B cell (primary cell): ENCODE data around the gene ASB2. TPM values are rescaled to one million over a fixed set of nuclear protein-coding genes. Genes with fewer than 3 reads are reported as not detected.

Experiments
- ATAC-seq: fragments of 200-7000 bp; cut with Tn5 transposase; one replicate; pipeline ENCODE4 v1.10.0; 2021; ENCODE audit warnings: low read depth, mild to moderate bottlenecking, moderate number of reproducible peaks, moderate library complexity
- CTCF ChIA-PET: fragments of 350-600 bp; sonication (Branson Sonifier 250); formaldehyde crosslinking; loops from one replicate; lab custom pipeline; 2021; ENCODE audit warnings: antibody characterized with exemption, inconsistent platforms; lab: Charles Lee
- POLR2A ChIA-PET: fragments of 350-600 bp; sonication (Branson Sonifier 250); formaldehyde crosslinking; loops from one replicate; lab custom pipeline; 2021; ENCODE audit warnings: antibody characterized with exemption; lab: Charles Lee
- DNase-seq: peaks from one replicate; pipeline ENCODE4 v3.0.0; 2013
- H2AFZ ChIP-seq: 2 replicates; pipeline ENCODE4 v1.6.1; 2012; ENCODE audit warnings: mild to moderate bottlenecking, low read depth, low read length; ENCODE audit not compliant: insufficient read depth, poor library complexity, severe bottlenecking
- H3K27ac ChIP-seq, 2 donors: 1 replicate in 1 of 2; 2 replicates in 1 of 2; pipeline ENCODE4 v1.5.1; 2012 to 2013; ENCODE audit warnings: low read length in 2 of 2, mild to moderate bottlenecking in 2 of 2, moderate library complexity in 1 of 2
- H3K27me3 ChIP-seq, 4 experiments: fragments of 200-600 bp in 1 of 4; sonication (generic) in 1 of 4; replicated peaks in 1 of 4; 1 replicate in 2 of 4; 2 replicates in 2 of 4; pipeline versions ENCODE4 v1.6.1 to v1.7.0; 2013 to 2016; ENCODE audit warnings: low read length in 3 of 4, mild to moderate bottlenecking in 2 of 4, mixed read lengths in 1 of 4, moderate library complexity in 1 of 4; ENCODE audit not compliant: insufficient read depth in 4 of 4, control insufficient read depth in 3 of 4; ENCODE audit errors: control extremely low read depth in 1 of 4
- H3K36me3 ChIP-seq, 2 experiments: replicated peaks in 1 of 2; 1 replicate in 1 of 2; 2 replicates in 1 of 2; pipeline versions ENCODE4 v1.6.1 to v1.7.1; 2013; ENCODE audit warnings: low read length in 1 of 2; ENCODE audit not compliant: insufficient read depth in 2 of 2, control insufficient read depth in 1 of 2; ENCODE audit errors: control extremely low read depth in 1 of 2, extremely low read depth in 1 of 2
- H3K4me1 ChIP-seq, 2 donors: fragments of 200-600 bp in 1 of 2; sonication (generic) in 1 of 2; 1 replicate in 1 of 2; 2 replicates in 1 of 2; pipeline versions ENCODE4 v1.5.1 to v1.6.1; 2013 to 2017; ENCODE audit warnings: low read length in 2 of 2; ENCODE audit not compliant: control insufficient read depth in 2 of 2, insufficient read depth in 2 of 2
- H3K4me2 ChIP-seq: replicated peaks from 2 replicates; pipeline ENCODE3; 2012; ENCODE audit warnings: mild to moderate bottlenecking, low read depth, low read length; ENCODE audit not compliant: poor library complexity, severe bottlenecking
- H3K4me3 ChIP-seq, 5 experiments: fragments of 200-600 bp in 1 of 5; sonication (generic) in 1 of 5; 1 replicate in 3 of 5; 2 replicates in 2 of 5; pipeline versions ENCODE4 v1.5.1 to v1.7.0; 2011 to 2016; ENCODE audit warnings: low read length in 4 of 5, mild to moderate bottlenecking in 4 of 5, low read depth in 2 of 5, control low read depth in 1 of 5, moderate library complexity in 1 of 5; ENCODE audit not compliant: insufficient read depth in 1 of 5; ENCODE audit errors: control extremely low read depth in 1 of 5, extremely low read depth in 1 of 5
- H3K79me2 ChIP-seq: fragments of 200-600 bp; sonication (generic); one replicate; pipeline ENCODE4 v1.6.0; 2016; ENCODE audit warnings: low read length; ENCODE audit not compliant: control insufficient read depth, insufficient read depth
- H3K9ac ChIP-seq: fragments of 200-600 bp; sonication (generic); 2 replicates; pipeline ENCODE4 v1.6.1; 2017; ENCODE audit warnings: mild to moderate bottlenecking, low read length, moderate library complexity
- H3K9me3 ChIP-seq, 3 donors: one replicate each; pipeline versions ENCODE4 v1.6.1 to v1.7.1; 2013; ENCODE audit warnings: low read length in 2 of 3; ENCODE audit not compliant: control insufficient read depth in 2 of 3, insufficient read depth in 1 of 3; ENCODE audit errors: control extremely low read depth in 1 of 3
- H4K20me1 ChIP-seq: 2 replicates; pipeline ENCODE4 v1.6.0; 2012; ENCODE audit warnings: mild to moderate bottlenecking, low read length; ENCODE audit not compliant: insufficient read depth, control insufficient read depth, poor library complexity, severe bottlenecking
- H3K27ac Mint-ChIP-seq: one replicate; pipeline ENCODE4 v1.8.0; 2021; ENCODE audit warnings: mixed read lengths
- H3K27me3 Mint-ChIP-seq: one replicate; pipeline ENCODE4 v1.8.0; 2021; ENCODE audit warnings: mixed read lengths
- H3K4me1 Mint-ChIP-seq: one replicate; pipeline ENCODE4 v1.8.0; 2021; ENCODE audit warnings: mixed read lengths
- H3K4me3 Mint-ChIP-seq: one replicate; pipeline ENCODE4 v1.8.0; 2021; ENCODE audit warnings: mixed read lengths
- H3K9me3 Mint-ChIP-seq: one replicate; pipeline ENCODE4 v1.8.0; 2022; ENCODE audit warnings: mixed read lengths; ENCODE audit not compliant: insufficient read depth
- CTCF ChIP-seq: fragments of 200-600 bp; IDR thresholded peaks from one replicate; pipeline ENCODE4 v1.8.0; 2022; ENCODE audit warnings: antibody characterized with exemption, mild to moderate bottlenecking
- EZH2 ChIP-seq: IDR thresholded peaks from 2 replicates; pipeline ENCODE4 v1.6.1; 2012; ENCODE audit warnings: borderline replicate concordance, low read depth, mild to moderate bottlenecking, moderate library complexity, low read length; ENCODE audit not compliant: insufficient read depth, poor library complexity, severe bottlenecking
- WGBS: methylation state at CpG from one replicate; pipeline ENCODE4 v1.1.5; 2013; ENCODE audit warnings: missing lambda C conversion rate; ENCODE audit not compliant: insufficient coverage; 5-methylcytosine and 5-hydroxymethylcytosine counted together
- intact Hi-C: fragments of 100-400 bp; cut with micrococcal nuclease; formaldehyde crosslinking; loops from one replicate; pipeline ENCODE4 v1.10.0; 2022
- polyA plus RNA-seq: library from polyadenylated mRNA; depleted of rRNA; stranded (reverse); fragments of >200 nt; gene quantifications from 2 replicates; pipeline ENCODE4 v1.2.3, GENCODE V29; 2012
- total RNA-seq, 2 donors: library from RNA; stranded (reverse); fragments of 120-200 nt in 1 of 2; gene quantifications; 1 replicate in 1 of 2; 2 replicates in 1 of 2; pipeline versions ENCODE4 v1.2.3 to v1.2.4, GENCODE V29; 2013 to 2022

Gene ASB2
- total and polyA plus RNA-seq, 2 donors (not counting 1 experiment from before 2014, with no cell fraction given) = 1.5 to 2.7 TPM

DNA sequence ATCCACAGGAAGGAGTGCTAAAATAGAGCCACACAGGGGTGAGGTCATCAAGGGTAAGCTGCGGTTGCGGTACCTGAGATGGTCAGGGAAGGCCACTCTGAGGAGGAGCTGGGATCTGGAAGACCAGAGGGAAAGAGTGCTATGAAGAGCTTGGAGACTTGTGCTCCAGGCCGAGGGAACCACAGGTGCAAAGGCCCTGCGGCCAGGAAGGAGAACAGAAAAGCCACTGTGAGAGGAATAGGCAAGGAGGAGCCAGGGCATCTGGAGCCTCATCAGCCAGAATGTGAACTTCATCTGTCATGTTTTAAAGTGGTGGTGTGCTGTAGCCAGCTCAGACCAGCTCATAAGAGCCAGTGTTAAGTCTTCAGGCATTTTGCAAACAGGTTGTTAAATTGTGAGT lies 15.3 kb upstream of the ASB2 start:
- CTCF ChIA-PET = interaction anchor here (1.0 to 3.2 kb wide), 5 partner anchors 8 to 52 kb away, joined by 3 to 10 read pairs (median 4); no protein-coding TSS in a partner anchor
- ATAC-seq = no peak
- POLR2A ChIA-PET = no interaction called here

GRCh38 chr14:93991212-93991611 lies 14.8 kb upstream of the ASB2 start:
- H3K4me3 Mint-ChIP-seq = no peak overlapping the region
- no peak overlapping the region for H3K4me3 ChIP-seq
- H3K27ac ChIP-seq = no peak overlapping the region
- POLR2A ChIA-PET = no interaction called here
- peaks cover 0 to 26% (median 5%) of the 10 kb centered on the region in 4 experiments for H3K27me3 ChIP-seq
- no peak overlapping the region for H2AFZ ChIP-seq
- H3K9ac ChIP-seq = no peak overlapping the region
- TF ChIP-seq EZH2 = no peak
- TF ChIP-seq CTCF = no peak
- WGBS = 89% methylated on average over 9 of the region's 10 CpGs
- no peaks in the 10 kb centered on the region for H3K79me2 ChIP-seq
- H3K9me3 ChIP-seq = peaks cover 0 to 5% (median 0%) of the 10 kb centered on the region in 3 donors
- H3K4me1 ChIP-seq = no peaks in the 10 kb centered on the region
- H3K27ac Mint-ChIP-seq = no peak overlapping the region
- CTCF ChIA-PET = interaction anchor here (1.0 to 3.2 kb wide), 5 partner anchors 8 to 54 kb away, joined by 3 to 10 read pairs (median 4); no protein-coding TSS in a partner anchor
- peaks cover 3% of the 10 kb centered on the region for H3K4me1 Mint-ChIP-seq
- intact Hi-C loops = no loop called here
- no peak overlapping the region for H3K4me2 ChIP-seq
- H3K36me3 ChIP-seq = no peaks in the 10 kb centered on the region
- H4K20me1 ChIP-seq = no peaks in the 10 kb centered on the region
- H3K9me3 Mint-ChIP-seq = no peaks in the 10 kb centered on the region
- H3K27me3 Mint-ChIP-seq = peaks cover 20% of the 10 kb centered on the region
- ATAC-seq (no peak), DNase-seq (no peak)

More for the DNA sequence above, 15.3 kb upstream of the ASB2 start:
- H3K9me3 Mint-ChIP-seq = no peaks in the 10 kb centered on the region
- TF ChIP-seq CTCF = no peak
- no peak for TF ChIP-seq EZH2
- Histone ChIP-seq H3K79me2 (no peaks in the 10 kb centered on the region), H3K9ac (no peak overlapping the region), H3K4me2 (no peak overlapping the region), H3K36me3 (no peaks in the 10 kb centered on the region), H3K4me3 (no peak overlapping the region), H3K27ac (no peak overlapping the region), H3K27me3 (peaks cover 0 to 23% (median 5%) of the 10 kb centered on the region in 4 experiments), H2AFZ (no peak overlapping the region), H3K4me1 (no peaks in the 10 kb centered on the region), H4K20me1 (no peaks in the 10 kb centered on the region), H3K9me3 (peaks cover 0 to 5% (median 0%) of the 10 kb centered on the region in 3 donors)
- DNase-seq = no peak
- peaks cover 17% of the 10 kb centered on the region for H3K27me3 Mint-ChIP-seq
- intact Hi-C loops = no loop called here
- WGBS = 96% methylated on average over 4 of the region's 4 CpGs
- H3K4me3 Mint-ChIP-seq = no peak overlapping the region
- H3K4me1 Mint-ChIP-seq = peaks cover 3% of the 10 kb centered on the region
- H3K27ac Mint-ChIP-seq = no peak overlapping the region
